GM23338 (cell line): ENCODE results near the gene SEC63. TPM values are rescaled to one million over a fixed set of nuclear protein-coding genes. Genes with fewer than 3 reads are reported as not detected.

Source experiments
- ATAC-seq: fragments of 200-7000 bp; cut with Tn5 transposase; 3 replicates; pipeline ENCODE4 v1.9.1; 2020
- DNase-seq: peaks from one replicate; pipeline ENCODE4 v3.0.0-alpha.2; 2015; ENCODE audit warnings: low spot score
- H2AFZ ChIP-seq: fragments of 200-600 bp; sonication (generic); 2 replicates; pipeline ENCODE4 v1.8.0; 2016; ENCODE audit warnings: antibody characterized with exemption, mild to moderate bottlenecking, moderate library complexity
- H3F3A ChIP-seq: fragments of 200-600 bp; sonication (generic); replicated peaks from 2 replicates; pipeline ENCODE4 v1.8.0; 2017; ENCODE audit warnings: antibody characterized with exemption, mixed run types, low read depth
- H3K27ac ChIP-seq: fragments of 200-600 bp; sonication (generic); 2 replicates; pipeline ENCODE4 v1.6.1; 2016; ENCODE audit warnings: low read depth
- H3K27me3 ChIP-seq: fragments of 200-600 bp; sonication (generic); 2 replicates; pipeline ENCODE4 v1.8.0; 2016; ENCODE audit warnings: mild to moderate bottlenecking, mixed run types, moderate library complexity; ENCODE audit not compliant: insufficient read depth
- H3K36me3 ChIP-seq: fragments of 200-600 bp; sonication (generic); 2 replicates; pipeline ENCODE4 v1.8.0; 2016; ENCODE audit warnings: mild to moderate bottlenecking; ENCODE audit not compliant: insufficient read depth
- H3K4me1 ChIP-seq: fragments of 200-600 bp; sonication (generic); 2 replicates; pipeline ENCODE4 v1.8.0; 2016; ENCODE audit warnings: mild to moderate bottlenecking, moderate library complexity; ENCODE audit not compliant: insufficient read depth
- H3K4me2 ChIP-seq: fragments of 200-600 bp; sonication (generic); 2 replicates; pipeline ENCODE4 v1.7.1; 2017; ENCODE audit warnings: mixed run types
- H3K4me3 ChIP-seq: fragments of 200-600 bp; sonication (generic); 2 replicates; pipeline ENCODE4 v1.6.1; 2016; ENCODE audit warnings: mixed run types
- H3K79me2 ChIP-seq: fragments of 200-600 bp; sonication (generic); replicated peaks from 2 replicates; pipeline ENCODE4 v1.8.0; 2017; ENCODE audit warnings: mild to moderate bottlenecking; ENCODE audit not compliant: insufficient read depth
- H3K9me2 ChIP-seq: fragments of 200-600 bp; sonication (generic); 2 replicates; pipeline ENCODE4 v1.8.0; 2017; ENCODE audit not compliant: insufficient read depth
- H4K20me1 ChIP-seq: fragments of 200-600 bp; sonication (generic); replicated peaks from 2 replicates; pipeline ENCODE4 v1.8.0; 2017; ENCODE audit warnings: mild to moderate bottlenecking; ENCODE audit not compliant: insufficient read depth
- H3K27ac Mint-ChIP-seq: 2 replicates; pipeline ENCODE4 v1.8.0; 2020; ENCODE audit warnings: inconsistent platforms, mild to moderate bottlenecking, moderate library complexity, mixed read lengths
- H3K27me3 Mint-ChIP-seq: 3 replicates; pipeline ENCODE4 v1.8.0; 2022; ENCODE audit warnings: low read depth, mild to moderate bottlenecking, moderate library complexity, mixed read lengths, inconsistent platforms; ENCODE audit not compliant: insufficient read depth, poor library complexity
- H3K36me3 Mint-ChIP-seq: 3 replicates; pipeline ENCODE4 v1.8.0; 2021; ENCODE audit warnings: low read depth, mild to moderate bottlenecking, inconsistent platforms, moderate library complexity, mixed read lengths
- H3K4me1 Mint-ChIP-seq: 3 replicates; pipeline ENCODE4 v1.8.0; 2020; ENCODE audit warnings: mild to moderate bottlenecking, inconsistent platforms, mixed read lengths
- H3K4me3 Mint-ChIP-seq: 3 replicates; pipeline ENCODE4 v1.8.0; 2021; ENCODE audit warnings: moderate library complexity, mild to moderate bottlenecking, inconsistent platforms, mixed read lengths
- H3K9me3 Mint-ChIP-seq: 3 replicates; pipeline ENCODE4 v1.8.0; 2020; ENCODE audit warnings: moderate library complexity, mild to moderate bottlenecking, inconsistent platforms, mixed read lengths
- CREB1 ChIP-seq: fragments of 250-450 bp; sonication (Bioruptor Pico); IDR thresholded peaks from 2 replicates; pipeline ENCODE4 v1.5.0; 2020; ENCODE audit warnings: low read depth, mild to moderate bottlenecking, moderate library complexity
- CTCF ChIP-seq, 2 experiments: fragments of 200-600 bp in 1 of 2; sonication (generic) in 1 of 2; conservative IDR thresholded peaks; 2 replicates each; pipeline versions ENCODE4 v1.5.1 to v1.6.1; 2016 to 2017; ENCODE audit warnings: antibody characterized with exemption in 2 of 2, low read depth in 2 of 2, mild to moderate bottlenecking in 2 of 2, moderate library complexity in 1 of 2
- JUNB ChIP-seq: IDR thresholded peaks from one replicate; pipeline ENCODE4 v1.6.1; 2016; ENCODE audit warnings: antibody characterized with exemption; ENCODE audit not compliant: unreplicated experiment
- NANOG ChIP-seq: IDR thresholded peaks from 2 replicates; pipeline ENCODE4 v1.6.1; 2016; ENCODE audit warnings: antibody characterized with exemption, borderline replicate concordance
- STAT1 ChIP-seq: IDR thresholded peaks from one replicate; pipeline ENCODE4 v1.6.1; 2016; ENCODE audit warnings: antibody characterized with exemption; ENCODE audit not compliant: unreplicated experiment
- ZNF114 ChIP-seq: fragments of 250-450 bp; sonication (Bioruptor Pico); IDR thresholded peaks from 2 replicates; pipeline ENCODE4 v1.5.0; 2020; ENCODE audit warnings: mild to moderate bottlenecking, moderate library complexity
- ZNF331 ChIP-seq: fragments of 250-450 bp; sonication (Bioruptor Pico); IDR thresholded peaks from 2 replicates; pipeline ENCODE4 v1.5.0; 2020; ENCODE audit warnings: low read depth, mild to moderate bottlenecking, moderate library complexity
- ZNF462 ChIP-seq: fragments of 250-450 bp; sonication (Bioruptor Pico); IDR thresholded peaks from 2 replicates; pipeline ENCODE4 v1.5.0; 2020; ENCODE audit warnings: mild to moderate bottlenecking, moderate library complexity
- polyA plus RNA-seq: library from polyadenylated mRNA; unstranded; fragments of >200 nt; fragmentation: Nextera tagmentation; extraction: Ambion mirVana; gene quantifications from 2 replicates; pipeline ENCODE4 v1.2.1, GENCODE V29; 2016
- total RNA-seq: library from RNA; depleted of rRNA; stranded (reverse); fragments of >200 nt; shearing (Covaris generic); gene quantifications from 2 replicates; pipeline ENCODE4 v1.2.3, GENCODE V29; 2014

The SEC63 gene
- total and polyA plus RNA-seq, 2 experiments from 2014 or later = 48.2 to 124 TPM

- TF ChIP-seq ZNF462 (CRISPR knock-in tag) = no peak
- no peak for TF ChIP-seq STAT1
- TF ChIP-seq NANOG = no peak
These were observed 10.1 kb upstream of the SEC63 start (continued) for GRCh38 chr6:107968081-107968480.

GRCh38 chr6:107965746-107966145, 7.7 kb upstream of the SEC63 start:
- H3K27me3 Mint-ChIP-seq = peaks cover 2% of the 10 kb centered on the region
- H3K4me1 Mint-ChIP-seq = peaks cover 24% of the 10 kb centered on the region
- Histone ChIP-seq H3K27ac (no peak overlapping the region), H3K36me3 (no peaks in the 10 kb centered on the region), H2AFZ (no peak overlapping the region), H3K4me1 (peaks cover 14% of the 10 kb centered on the region), H3K79me2 (no peaks in the 10 kb centered on the region), H3K9me2 (no peaks in the 10 kb centered on the region), H3K4me2 (no peak overlapping the region), H3K27me3 (no peaks in the 10 kb centered on the region), H3F3A (no peaks in the 10 kb centered on the region), H3K4me3 (no peak overlapping the region), H4K20me1 (no peaks in the 10 kb centered on the region)
- H3K27ac Mint-ChIP-seq = no peak overlapping the region
- DNase-seq = no peak
- no peak overlapping the region for H3K4me3 Mint-ChIP-seq
- H3K36me3 Mint-ChIP-seq = no peaks in the 10 kb centered on the region
- ATAC-seq = no peak
- no peaks in the 10 kb centered on the region; the same call in 2 of the 3 replicates for H3K9me3 Mint-ChIP-seq
- TF ChIP-seq JUNB (no peak), ZNF462 (CRISPR knock-in tag) (no peak), CREB1 (CRISPR knock-in tag) (no peak), STAT1 (no peak), CTCF (conservative IDR thresholded peaks at IDR 0.05; ENCODE audit: low read depth in 2 of 2) (no peak), ZNF114 (no peak), ZNF331 (CRISPR knock-in tag) (no peak)
